Measurements from ENCODE around the gene MED25. TPM values are rescaled to one million over a fixed set of nuclear protein-coding genes. Genes with fewer than 3 reads are reported as not detected.

The MED25 gene
- total and polyA plus RNA-seq, 2 of the 8 experiments (the other 6 are each of a cell fraction or from before 2014, with no cell fraction given), result 21.6 to 71.4 TPM

GRCh38 chr19:49773663-49774350 lies 44.3 kb upstream of the MED25 start:
- H3K56ac ChIP-seq (replicated peaks; ENCODE audit: insufficient read length, low read depth, low read length), result no peak overlapping the region
- no peaks in the 10 kb centered on the region for H3K23me2 ChIP-seq (ENCODE audit: low read depth, low read length)
- H2BK120ac ChIP-seq (replicated peaks; ENCODE audit: low read depth, low read length), result no peak overlapping the region
- no peaks in the 10 kb centered on the region; a peak in 1 of 8 replicates for H3K36me3 ChIP-seq (ENCODE audit: control insufficient read depth in 2 of 4, insufficient read depth in 4 of 4, low read length in 3 of 4)
- no peak overlapping the region for H4K5ac ChIP-seq (ENCODE audit: insufficient read length, low read depth, low read length)
- FAIRE-seq, result no peak
- H3K4ac ChIP-seq (replicated peaks; ENCODE audit: insufficient read length, low read depth, low read length), result no peak overlapping the region
- no peak overlapping the region; a peak in 2 of 7 replicates for H3K9ac ChIP-seq (replicated peaks in 1 of 4; ENCODE audit: extremely low read depth in 1 of 4, low read depth in 3 of 4, low read length in 3 of 4)
- no peak overlapping the region for H3K18ac ChIP-seq (ENCODE audit: extremely low read depth, low read length)
- no peak overlapping the region for H2BK12ac ChIP-seq (ENCODE audit: low read depth, low read length)
- ChIA-PET CTCF (ENCODE audit: partially characterized antibody) (interaction anchor here (3.0 kb wide), 1 partner anchor 57 kb away, joined by 17 read pairs; no protein-coding TSS in a partner anchor), POLR2A (ENCODE audit: partially characterized antibody) (interaction anchor here (0.8 to 1.9 kb wide), 3 partner anchors 10 to 155 kb away, joined by 3 to 5 read pairs (median 3); partner anchors contain the start of gene ATF5)
- H3K27ac ChIP-seq (ENCODE audit: low read depth, low read length), result 0 out of 2 replicates have a peak overlapping the region, but pooled peaks have one; percentile 36
- H3K4me1 ChIP-seq (replicated peaks in 1 of 4; ENCODE audit: control insufficient read depth in 3 of 4, insufficient read depth in 4 of 4, low read length in 3 of 4), result no peaks in the 10 kb centered on the region
- no peak overlapping the region for H2BK5ac ChIP-seq (ENCODE audit: low read depth, low read length)
- H2AK5ac ChIP-seq (ENCODE audit: low read depth, low read length), result 0 out of 2 replicates have a peak overlapping the region, but pooled peaks have one; percentile 39
- TF ChIP-seq TAF1 (IDR thresholded peaks at IDR 0.05; ENCODE audit: low read depth, low read length), result no peak
- TF ChIP-seq KDM1A (IDR thresholded peaks at IDR 0.05; ENCODE audit: borderline replicate concordance, low read length), result peak; percentile 50; the same call in 1 of the 2 replicates
- H4K20me1 ChIP-seq (replicated peaks in 1 of 2; ENCODE audit: control insufficient read depth in 1 of 2, insufficient read depth in 2 of 2, low read length in 2 of 2), result peaks cover 2 to 12% of the 10 kb centered on the region in 2 experiments
- no peak for DNase-seq (ENCODE audit: low read depth in 1 of 2, low spot score in 2 of 2)
- no peak overlapping the region for H2AFZ ChIP-seq (ENCODE audit: low read length)
- no peak overlapping the region for H4K91ac ChIP-seq (replicated peaks; ENCODE audit: insufficient read length, low read length)
- peaks cover 0 to 7% of the 10 kb centered on the region in 2 experiments; a peak in 2 of 4 replicates for H3K79me2 ChIP-seq (ENCODE audit: control insufficient read depth in 1 of 2, insufficient read depth in 2 of 2, low read length in 2 of 2)
- 91% methylated on average over 8 of the region's 8 CpGs; no CpG with 5 or more reads in 1 of the 2 experiments for WGBS, 2 experiments (ENCODE audit: extremely low coverage in 1 of 2, insufficient coverage in 1 of 2, insufficient read length in 1 of 2, insufficient replicate concordance in 2 of 2, low coverage in 1 of 2, low lambda C conversion rate in 2 of 2, missing lambda C conversion rate in 1 of 2)
- H2BK20ac ChIP-seq (ENCODE audit: low read length), result no peak overlapping the region
- no peak overlapping the region for H2BK15ac ChIP-seq (ENCODE audit: low read length)
- no peak overlapping the region for H3K4me3 ChIP-seq (ENCODE audit: extremely low read depth in 1 of 4, insufficient read depth in 2 of 4, low read depth in 3 of 4, low read length in 4 of 4)
- no peaks in the 10 kb centered on the region for H3K27me3 ChIP-seq (replicated peaks in 1 of 4; ENCODE audit: control insufficient read depth in 3 of 4, extremely low read depth in 1 of 4, insufficient read depth in 3 of 4, low read length in 3 of 4)
- H4K8ac ChIP-seq (ENCODE audit: extremely low read depth, insufficient read depth, low read length), result no peak overlapping the region
- no peak overlapping the region for H3K14ac ChIP-seq (ENCODE audit: insufficient read length)
- H3K79me1 ChIP-seq (ENCODE audit: low read depth, low read length), result peaks cover 29% of the 10 kb centered on the region
- no peak overlapping the region for H3K23ac ChIP-seq (ENCODE audit: insufficient read length)
- no peaks in the 10 kb centered on the region for H3K9me3 ChIP-seq (ENCODE audit: insufficient read depth in 2 of 2, low read depth in 1 of 2, low read length in 1 of 2)
- H3K4me2 ChIP-seq (ENCODE audit: insufficient read depth in 1 of 2, low read depth in 2 of 2, low read length in 2 of 2), result no peak overlapping the region
